ENCODE measurements around the gene UTP14C.
"Not testable (repeated sequence)": the region's sequence is repeated elsewhere in the genome, so short reads cannot be mapped to it uniquely, and the experiment has no call there.

The UTP14C gene

GRCh38 chr13:52002361-52002760, 22.1 kb upstream of the UTP14C start:
- DNase-seq (ENCODE audit: low read depth in 2 of 2) = no peak

- DNase-seq (ENCODE audit: low read depth in 2 of 2) = no peak
These were observed 20.9 kb upstream of the UTP14C start for GRCh38 chr13:52003541-52003940.

- no peak for DNase-seq (ENCODE audit: low read depth in 2 of 2)
These were observed 19.9 kb upstream of the UTP14C start for GRCh38 chr13:52004511-52005170.

GRCh38 chr13:52005841-52006522, 18.5 kb upstream of the UTP14C start:
- no peak for DNase-seq (ENCODE audit: low read depth in 2 of 2)

GRCh38 chr13:52006523-52007245, 17.8 kb upstream of the UTP14C start:
- no peak for DNase-seq (ENCODE audit: low read depth in 2 of 2)

GRCh38 chr13:52009946-52010345, 14.5 kb upstream of the UTP14C start:
- DNase-seq (ENCODE audit: low read depth in 2 of 2) = no peak

- no peak for DNase-seq (ENCODE audit: low read depth in 2 of 2)
These were observed 13.4 kb upstream of the UTP14C start, which contains the start of gene ATP7B for GRCh38 chr13:52010890-52011631. TSS of gene ATP7B (minus strand) at chr13:52011450. CDS start at chr13:52011337, 113 bp downstream.

- peak; percentile 99 to 100 for DNase-seq (ENCODE audit: low read depth in 2 of 2)
These were observed 12.6 kb upstream of the UTP14C start, which contains the start of gene ALG11 for GRCh38 chr13:52011632-52012511. TSS of gene ALG11 (plus strand) at chr13:52012398. CDS start at chr13:52012419, 21 bp downstream.

- no peak for DNase-seq (ENCODE audit: low read depth in 2 of 2)
These were observed 12.0 kb upstream of the UTP14C start for GRCh38 chr13:52012512-52012836.

GRCh38 chr13:52016296-52016695, 8.2 kb upstream of the UTP14C start:
- DNase-seq (ENCODE audit: low read depth in 2 of 2) = no peak

- DNase-seq (ENCODE audit: low read depth in 2 of 2) = no peak
These were observed 4.3 kb upstream of the UTP14C start for GRCh38 chr13:52020191-52020590.

- no peak for DNase-seq (ENCODE audit: low read depth in 2 of 2)
These were observed 2.1 kb upstream of the UTP14C start for GRCh38 chr13:52022356-52022755.

- DNase-seq (ENCODE audit: low read depth in 2 of 2) = no peak
These were observed 1.2 kb downstream of the UTP14C start for GRCh38 chr13:52025475-52026245.

GRCh38 chr13:52026246-52026626, 1.7 kb downstream of the UTP14C start:
- DNase-seq (ENCODE audit: low read depth in 2 of 2) = no peak

- no peak for DNase-seq (ENCODE audit: low read depth in 2 of 2)
These were observed 3.3 kb downstream of the UTP14C start for GRCh38 chr13:52027832-52028231.

- no peak for DNase-seq (ENCODE audit: low read depth in 2 of 2)
These were observed 5.1 kb downstream of the UTP14C start for GRCh38 chr13:52029569-52029968.

GRCh38 chr13:52030401-52030800, 5.9 kb downstream of the UTP14C start:
- not testable (repeated sequence) for DNase-seq (ENCODE audit: low read depth in 2 of 2)

GRCh38 chr13:52033039-52033438, 8.5 kb downstream of the UTP14C start:
- no peak for DNase-seq (ENCODE audit: low read depth in 2 of 2)

- DNase-seq (ENCODE audit: low read depth in 2 of 2) = no peak
These were observed 10.2 kb downstream of the UTP14C start for GRCh38 chr13:52034616-52035226.

- no peak for DNase-seq (ENCODE audit: low read depth in 2 of 2)
These were observed 11.5 kb downstream of the UTP14C start for GRCh38 chr13:52036037-52036436.
